ENCODE results near the gene VPREB3.

- TF ChIP-seq USF1 (IDR thresholded peaks at IDR 0.05) (no peak), TAF1 (IDR thresholded peaks at IDR 0.05; ENCODE audit: low read depth) (no peak)
Observed at GRCh38 chr22:23744485-23744884, 9.7 kb downstream of the VPREB3 start.
